ENCODE results near the gene EYA2. TPM values are rescaled to one million over a fixed set of nuclear protein-coding genes. Genes with fewer than 3 reads are reported as not detected.

The EYA2 gene
- total RNA-seq, 2 experiments from 2014 or later: not detected

- Mint-ChIP-seq H3K27ac (no peak overlapping the region), H3K27me3 (ENCODE audit: low read depth) (peaks cover 13% of the 10 kb centered on the region), H3K9me3 (peaks cover 14% of the 10 kb centered on the region), H3K4me3 (no peak overlapping the region), H3K36me3 (ENCODE audit: low read depth) (no peaks in the 10 kb centered on the region), H3K4me1 (ENCODE audit: low read depth) (no peaks in the 10 kb centered on the region)
- intact Hi-C loops (cut with micrococcal nuclease): no loop called here
- DNase-seq: no peak
- CTCF ChIA-PET: interaction anchor here (0.6 kb wide), 2 partner anchors 121 to 282 kb away, joined by 3 to 5 read pairs; no protein-coding TSS in a partner anchor
Measured at GRCh38 chr20:47066484-47067270, 172.0 kb downstream of the EYA2 start.

- DNase-seq: no peak
- CTCF ChIA-PET: interaction anchor here (0.6 kb wide), 1 partner anchor 120 kb away, joined by 5 read pairs; no protein-coding TSS in a partner anchor
- H3K27me3 Mint-ChIP-seq (ENCODE audit: low read depth): peaks cover 8% of the 10 kb centered on the region
- H3K27ac Mint-ChIP-seq: no peak overlapping the region
- peaks cover 14% of the 10 kb centered on the region for H3K9me3 Mint-ChIP-seq
- intact Hi-C loops (cut with micrococcal nuclease): no loop called here
- H3K4me1 Mint-ChIP-seq (ENCODE audit: low read depth): no peaks in the 10 kb centered on the region
- no peaks in the 10 kb centered on the region for H3K36me3 Mint-ChIP-seq (ENCODE audit: low read depth)
- no peak overlapping the region for H3K4me3 Mint-ChIP-seq
Measured at GRCh38 chr20:47067776-47068175, 173.1 kb downstream of the EYA2 start.

GRCh38 chr20:47070176-47070575 lies 175.5 kb downstream of the EYA2 start:
- Mint-ChIP-seq H3K9me3 (peaks cover 14% of the 10 kb centered on the region), H3K27ac (no peak overlapping the region)
- CTCF ChIA-PET: no interaction called here

GRCh38 chr20:47071646-47072185 lies 177.1 kb downstream of the EYA2 start:
- CTCF ChIA-PET: interaction anchor here (0.7 kb wide), 1 partner anchor 317 kb away, joined by 4 read pairs; no protein-coding TSS in a partner anchor
- Mint-ChIP-seq H3K9me3 (peaks cover 18% of the 10 kb centered on the region), H3K27ac (no peak overlapping the region), H3K4me3 (no peak overlapping the region), H3K36me3 (ENCODE audit: low read depth) (no peaks in the 10 kb centered on the region), H3K4me1 (ENCODE audit: low read depth) (no peaks in the 10 kb centered on the region), H3K27me3 (ENCODE audit: low read depth) (peaks cover 6% of the 10 kb centered on the region)
- intact Hi-C loops (cut with micrococcal nuclease): no loop called here
- no peak for DNase-seq

More at GRCh38 chr20:47070176-47070575, 175.5 kb downstream of the EYA2 start:
- Mint-ChIP-seq H3K4me3 (no peak overlapping the region), H3K27me3 (ENCODE audit: low read depth) (peaks cover 3% of the 10 kb centered on the region), H3K36me3 (ENCODE audit: low read depth) (no peaks in the 10 kb centered on the region), H3K4me1 (ENCODE audit: low read depth) (no peaks in the 10 kb centered on the region)
- no peak for DNase-seq
- intact Hi-C loops (cut with micrococcal nuclease): no loop called here

- CTCF ChIA-PET: no interaction called here
- peaks cover 8% of the 10 kb centered on the region for H3K27me3 Mint-ChIP-seq (ENCODE audit: low read depth)
- DNase-seq: no peak
- intact Hi-C loops (cut with micrococcal nuclease): no loop called here
- no peaks in the 10 kb centered on the region for H3K36me3 Mint-ChIP-seq (ENCODE audit: low read depth)
- H3K4me1 Mint-ChIP-seq (ENCODE audit: low read depth): no peaks in the 10 kb centered on the region
- no peak overlapping the region for H3K4me3 Mint-ChIP-seq
- H3K27ac Mint-ChIP-seq: no peak overlapping the region
- H3K9me3 Mint-ChIP-seq: peaks cover 6% of the 10 kb centered on the region
Measured at GRCh38 chr20:47073766-47074475, 179.3 kb downstream of the EYA2 start.

GRCh38 chr20:47075263-47075662 lies 180.6 kb downstream of the EYA2 start:
- Mint-ChIP-seq H3K4me3 (no peak overlapping the region), H3K27me3 (ENCODE audit: low read depth) (peaks cover 8% of the 10 kb centered on the region), H3K36me3 (ENCODE audit: low read depth) (no peaks in the 10 kb centered on the region), H3K4me1 (ENCODE audit: low read depth) (no peaks in the 10 kb centered on the region), H3K27ac (no peak overlapping the region), H3K9me3 (peaks cover 7% of the 10 kb centered on the region)
- DNase-seq: no peak
- intact Hi-C loops (cut with micrococcal nuclease): no loop called here
- CTCF ChIA-PET: no interaction called here

- intact Hi-C loops (cut with micrococcal nuclease): no loop called here
- Mint-ChIP-seq H3K27ac (no peak overlapping the region), H3K9me3 (peaks cover 7% of the 10 kb centered on the region), H3K36me3 (ENCODE audit: low read depth) (no peaks in the 10 kb centered on the region), H3K4me3 (no peak overlapping the region), H3K4me1 (ENCODE audit: low read depth) (no peaks in the 10 kb centered on the region), H3K27me3 (ENCODE audit: low read depth) (peaks cover 18% of the 10 kb centered on the region)
- no peak for DNase-seq
- CTCF ChIA-PET: no interaction called here
Measured at GRCh38 chr20:47079047-47079446, 184.4 kb downstream of the EYA2 start.

- CTCF ChIA-PET: no interaction called here
- no peaks in the 10 kb centered on the region for H3K36me3 Mint-ChIP-seq (ENCODE audit: low read depth)
- peaks cover 18% of the 10 kb centered on the region for H3K27me3 Mint-ChIP-seq (ENCODE audit: low read depth)
- DNase-seq: no peak
- H3K27ac Mint-ChIP-seq: no peak overlapping the region
- H3K4me3 Mint-ChIP-seq: no peak overlapping the region
- H3K4me1 Mint-ChIP-seq (ENCODE audit: low read depth): no peaks in the 10 kb centered on the region
- H3K9me3 Mint-ChIP-seq: peaks cover 7% of the 10 kb centered on the region
- intact Hi-C loops (cut with micrococcal nuclease): no loop called here
Measured at GRCh38 chr20:47080365-47080764, 185.7 kb downstream of the EYA2 start.

GRCh38 chr20:47086316-47086715 lies 191.7 kb downstream of the EYA2 start:
- CTCF ChIA-PET: no interaction called here
- no peaks in the 10 kb centered on the region for H3K36me3 Mint-ChIP-seq (ENCODE audit: low read depth)
- no peaks in the 10 kb centered on the region for H3K9me3 Mint-ChIP-seq
- intact Hi-C loops (cut with micrococcal nuclease): no loop called here
- no peak for DNase-seq
- no peak overlapping the region for H3K27ac Mint-ChIP-seq
- peaks cover 7% of the 10 kb centered on the region for H3K27me3 Mint-ChIP-seq (ENCODE audit: low read depth)
- H3K4me1 Mint-ChIP-seq (ENCODE audit: low read depth): no peaks in the 10 kb centered on the region
- no peak overlapping the region for H3K4me3 Mint-ChIP-seq

- no peak overlapping the region for H3K4me3 Mint-ChIP-seq
- no peaks in the 10 kb centered on the region for H3K36me3 Mint-ChIP-seq (ENCODE audit: low read depth)
- intact Hi-C loops (cut with micrococcal nuclease): no loop called here
- no peaks in the 10 kb centered on the region for H3K9me3 Mint-ChIP-seq
- CTCF ChIA-PET: no interaction called here
- no peak for DNase-seq
- no peaks in the 10 kb centered on the region for H3K4me1 Mint-ChIP-seq (ENCODE audit: low read depth)
- no peak overlapping the region for H3K27ac Mint-ChIP-seq
- H3K27me3 Mint-ChIP-seq (ENCODE audit: low read depth): peaks cover 4% of the 10 kb centered on the region
Measured at GRCh38 chr20:47088335-47088734, 193.7 kb downstream of the EYA2 start.

GRCh38 chr20:47089151-47089550 lies 194.5 kb downstream of the EYA2 start:
- H3K4me1 Mint-ChIP-seq (ENCODE audit: low read depth): no peaks in the 10 kb centered on the region
- no peak for DNase-seq
- H3K36me3 Mint-ChIP-seq (ENCODE audit: low read depth): no peaks in the 10 kb centered on the region
- no peaks in the 10 kb centered on the region for H3K27me3 Mint-ChIP-seq (ENCODE audit: low read depth)
- intact Hi-C loops (cut with micrococcal nuclease): no loop called here
- no peak overlapping the region for H3K4me3 Mint-ChIP-seq
- H3K27ac Mint-ChIP-seq: no peak overlapping the region
- no peaks in the 10 kb centered on the region for H3K9me3 Mint-ChIP-seq
- CTCF ChIA-PET: no interaction called here

- H3K36me3 Mint-ChIP-seq (ENCODE audit: low read depth): no peaks in the 10 kb centered on the region
- CTCF ChIA-PET: no interaction called here
- no peaks in the 10 kb centered on the region for H3K4me1 Mint-ChIP-seq (ENCODE audit: low read depth)
- DNase-seq: no peak
- intact Hi-C loops (cut with micrococcal nuclease): no loop called here
- no peaks in the 10 kb centered on the region for H3K27me3 Mint-ChIP-seq (ENCODE audit: low read depth)
- H3K27ac Mint-ChIP-seq: no peak overlapping the region
- peaks cover 3% of the 10 kb centered on the region for H3K9me3 Mint-ChIP-seq
- no peak overlapping the region for H3K4me3 Mint-ChIP-seq
Measured at GRCh38 chr20:47090835-47091234, 196.2 kb downstream of the EYA2 start.

All from activated naive CD4-positive, alpha-beta T cell treated with anti-CD3 and anti-CD28 coated beads for 36 hours (primary cell).